ENCODE data around the gene TRIM75.

TRIM75 gene

DNA sequence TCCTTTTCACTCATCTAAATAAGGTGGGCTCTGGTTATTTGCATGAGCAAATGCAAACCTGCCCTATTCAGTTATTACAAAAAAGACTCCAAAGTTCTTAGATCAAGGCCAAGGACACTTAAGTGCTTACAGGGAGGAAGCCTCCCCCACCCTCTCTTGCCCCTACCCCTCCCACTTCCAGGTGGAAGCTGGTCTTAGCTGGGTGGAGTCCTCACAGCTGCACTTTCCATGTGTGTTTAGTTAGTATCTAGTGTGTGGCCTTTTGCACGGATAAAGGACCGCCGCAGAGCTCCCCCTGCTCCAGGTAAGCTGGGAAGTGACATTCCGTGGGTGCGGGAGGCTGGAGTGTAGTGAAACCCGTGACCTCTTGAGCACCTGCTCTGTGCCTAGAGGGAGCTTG is at the start of gene TRIM75:
TRIM75 (plus strand) TSS at position 222 of the 400 bp plus-strand sequence. CDS start 5,282 bp downstream, outside the sequence.
- in situ Hi-C loops (cut with HindIII; ENCODE audit: low pct_ligation_motif_present, low sequenced_read_pairs), result no loop called here
- DNase-seq, result no peak
- H3K36me3 ChIP-seq (replicated peaks), result no peaks in the 10 kb centered on the region
- no peaks in the 10 kb centered on the region for H3K27me3 ChIP-seq (replicated peaks)
- H3K4me3 ChIP-seq (ENCODE audit: low read depth, low read length), result no peak within 1 kb of the TSS
- TF ChIP-seq, protein P1, sequence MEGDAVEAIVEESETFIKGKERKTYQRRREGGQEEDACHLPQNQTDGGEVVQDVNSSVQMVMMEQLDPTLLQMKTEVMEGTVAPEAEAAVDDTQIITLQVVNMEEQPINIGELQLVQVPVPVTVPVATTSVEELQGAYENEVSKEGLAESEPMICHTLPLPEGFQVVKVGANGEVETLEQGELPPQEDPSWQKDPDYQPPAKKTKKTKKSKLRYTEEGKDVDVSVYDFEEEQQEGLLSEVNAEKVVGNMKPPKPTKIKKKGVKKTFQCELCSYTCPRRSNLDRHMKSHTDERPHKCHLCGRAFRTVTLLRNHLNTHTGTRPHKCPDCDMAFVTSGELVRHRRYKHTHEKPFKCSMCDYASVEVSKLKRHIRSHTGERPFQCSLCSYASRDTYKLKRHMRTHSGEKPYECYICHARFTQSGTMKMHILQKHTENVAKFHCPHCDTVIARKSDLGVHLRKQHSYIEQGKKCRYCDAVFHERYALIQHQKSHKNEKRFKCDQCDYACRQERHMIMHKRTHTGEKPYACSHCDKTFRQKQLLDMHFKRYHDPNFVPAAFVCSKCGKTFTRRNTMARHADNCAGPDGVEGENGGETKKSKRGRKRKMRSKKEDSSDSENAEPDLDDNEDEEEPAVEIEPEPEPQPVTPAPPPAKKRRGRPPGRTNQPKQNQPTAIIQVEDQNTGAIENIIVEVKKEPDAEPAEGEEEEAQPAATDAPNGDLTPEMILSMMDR (IDR thresholded peaks at IDR 0.05; ENCODE audit: low read depth, low read length, missing control alignments), result no peak
- H3K27ac ChIP-seq, result no peak within 1 kb of the TSS

GRCh38 chr4:165005352-165005925 is 48.2 kb upstream of the TRIM75 start:
- Histone ChIP-seq H3K36me3 (replicated peaks) (no peaks in the 10 kb centered on the region), H3K4me3 (ENCODE audit: low read depth, low read length) (no peak overlapping the region), H3K27me3 (replicated peaks) (no peaks in the 10 kb centered on the region), H3K27ac (no peak overlapping the region)
- in situ Hi-C loops (cut with HindIII; ENCODE audit: low pct_ligation_motif_present, low sequenced_read_pairs), result no loop called here
- TF ChIP-seq, protein P1 (IDR thresholded peaks at IDR 0.05; ENCODE audit: low read depth, low read length, missing control alignments), result no peak
- DNase-seq, result no peak

GRCh38 chr4:165006456-165006855 is 47.2 kb upstream of the TRIM75 start:
- no peaks in the 10 kb centered on the region for H3K27me3 ChIP-seq (replicated peaks)
- DNase-seq, result no peak
- H3K27ac ChIP-seq, result no peak overlapping the region
- in situ Hi-C loops (cut with HindIII; ENCODE audit: low pct_ligation_motif_present, low sequenced_read_pairs), result no loop called here
- no peak overlapping the region for H3K4me3 ChIP-seq (ENCODE audit: low read depth, low read length)
- H3K36me3 ChIP-seq (replicated peaks), result no peaks in the 10 kb centered on the region
- TF ChIP-seq, protein P1 (IDR thresholded peaks at IDR 0.05; ENCODE audit: low read depth, low read length, missing control alignments), result no peak

- no peaks in the 10 kb centered on the region for H3K27me3 ChIP-seq (replicated peaks)
- no peak overlapping the region for H3K4me3 ChIP-seq (ENCODE audit: low read depth, low read length)
- no peak overlapping the region for H3K27ac ChIP-seq
- no peak for DNase-seq
- TF ChIP-seq, protein P1 (IDR thresholded peaks at IDR 0.05; ENCODE audit: low read depth, low read length, missing control alignments), result no peak
- no peaks in the 10 kb centered on the region for H3K36me3 ChIP-seq (replicated peaks)
- in situ Hi-C loops (cut with HindIII; ENCODE audit: low pct_ligation_motif_present, low sequenced_read_pairs), result no loop called here
These were observed 46.8 kb upstream of the TRIM75 start for GRCh38 chr4:165006886-165007285.

GRCh38 chr4:165009493-165010227 is 44.0 kb upstream of the TRIM75 start:
- H3K4me3 ChIP-seq (ENCODE audit: low read depth, low read length), result no peak overlapping the region
- no peak overlapping the region for H3K27ac ChIP-seq
- TF ChIP-seq, protein P1 (IDR thresholded peaks at IDR 0.05; ENCODE audit: low read depth, low read length, missing control alignments), result no peak
- no peaks in the 10 kb centered on the region for H3K27me3 ChIP-seq (replicated peaks)
- in situ Hi-C loops (cut with HindIII; ENCODE audit: low pct_ligation_motif_present, low sequenced_read_pairs), result no loop called here
- no peaks in the 10 kb centered on the region for H3K36me3 ChIP-seq (replicated peaks)
- no peak for DNase-seq

All from brain microvascular endothelial cell (primary cell).